Activated T-helper 9 cell treated with anti-CD3 and anti-CD28 coated beads, Interleukin-2, amount 50 U/mL, for 16 hours (primary cell): ENCODE results near the gene EPN3.
A peak's percentile ranks its signal among the peaks of the same experiment; 100 is the strongest.

Experiments used
- DNase-seq: peaks from one replicate; pipeline ENCODE4 v3.0.0-alpha.2; 2020; ENCODE audit warnings: low read depth

EPN3 gene

DNA sequence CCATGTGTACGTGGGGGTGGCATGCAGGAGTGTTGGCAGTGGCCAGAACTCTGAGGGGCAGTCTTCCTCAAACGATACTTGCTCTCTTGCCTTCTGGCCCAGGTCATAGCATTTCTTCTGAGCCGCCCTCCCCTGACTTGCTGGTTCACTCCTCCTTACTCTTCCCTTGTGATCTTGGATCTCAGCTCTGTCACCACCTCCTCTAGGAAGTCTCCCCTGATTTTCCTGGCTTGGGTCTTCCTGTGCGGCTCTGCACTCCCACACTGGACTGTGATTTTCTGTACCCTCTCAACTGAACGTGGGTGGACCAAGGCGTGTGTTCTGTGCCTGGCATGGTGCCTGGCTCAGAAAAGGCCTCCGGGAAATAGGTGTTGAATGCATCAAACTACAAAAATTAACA, 2.9 kb downstream of the EPN3 start:
- no peak for DNase-seq

DNA sequence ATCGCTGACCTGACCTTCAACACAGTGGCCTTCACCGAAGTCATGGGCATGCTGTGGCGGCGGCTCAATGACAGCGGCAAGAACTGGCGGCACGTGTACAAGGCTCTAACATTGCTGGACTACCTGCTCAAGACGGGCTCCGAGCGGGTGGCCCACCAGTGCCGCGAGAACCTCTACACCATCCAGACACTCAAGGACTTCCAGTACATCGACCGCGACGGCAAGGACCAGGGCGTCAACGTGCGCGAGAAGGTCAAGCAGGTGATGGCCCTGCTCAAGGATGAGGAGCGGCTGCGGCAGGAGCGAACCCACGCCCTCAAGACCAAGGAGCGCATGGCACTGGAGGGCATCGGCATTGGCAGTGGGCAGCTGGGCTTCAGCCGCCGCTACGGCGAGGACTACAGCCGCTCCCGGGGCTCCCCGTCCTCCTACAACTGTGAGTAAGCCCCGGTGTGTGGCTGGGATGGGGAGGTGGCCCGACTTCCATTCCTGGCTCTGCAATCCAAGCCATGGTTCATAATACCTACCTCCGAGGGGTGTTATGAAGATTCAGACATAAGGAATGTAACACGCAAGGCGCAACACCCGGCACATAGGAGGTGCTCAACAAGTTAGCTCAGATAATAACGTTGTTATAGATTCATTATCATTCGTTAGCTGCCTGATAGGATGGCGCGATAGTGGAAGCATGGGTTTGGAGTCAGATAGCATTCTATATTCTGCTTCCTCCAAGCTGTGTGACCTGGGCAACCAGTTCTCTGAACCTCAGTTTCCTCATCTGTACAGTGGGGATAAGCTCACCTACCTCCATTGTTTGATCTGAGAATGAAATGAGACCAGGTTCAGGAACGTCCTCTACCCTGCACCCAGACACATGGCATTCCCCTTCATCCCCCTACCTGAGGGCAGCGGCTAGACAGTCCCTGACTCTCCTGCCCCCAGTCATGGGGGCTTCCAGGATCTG, 4.4 kb downstream of the EPN3 start:
- DNase-seq, result no peak

DNA sequence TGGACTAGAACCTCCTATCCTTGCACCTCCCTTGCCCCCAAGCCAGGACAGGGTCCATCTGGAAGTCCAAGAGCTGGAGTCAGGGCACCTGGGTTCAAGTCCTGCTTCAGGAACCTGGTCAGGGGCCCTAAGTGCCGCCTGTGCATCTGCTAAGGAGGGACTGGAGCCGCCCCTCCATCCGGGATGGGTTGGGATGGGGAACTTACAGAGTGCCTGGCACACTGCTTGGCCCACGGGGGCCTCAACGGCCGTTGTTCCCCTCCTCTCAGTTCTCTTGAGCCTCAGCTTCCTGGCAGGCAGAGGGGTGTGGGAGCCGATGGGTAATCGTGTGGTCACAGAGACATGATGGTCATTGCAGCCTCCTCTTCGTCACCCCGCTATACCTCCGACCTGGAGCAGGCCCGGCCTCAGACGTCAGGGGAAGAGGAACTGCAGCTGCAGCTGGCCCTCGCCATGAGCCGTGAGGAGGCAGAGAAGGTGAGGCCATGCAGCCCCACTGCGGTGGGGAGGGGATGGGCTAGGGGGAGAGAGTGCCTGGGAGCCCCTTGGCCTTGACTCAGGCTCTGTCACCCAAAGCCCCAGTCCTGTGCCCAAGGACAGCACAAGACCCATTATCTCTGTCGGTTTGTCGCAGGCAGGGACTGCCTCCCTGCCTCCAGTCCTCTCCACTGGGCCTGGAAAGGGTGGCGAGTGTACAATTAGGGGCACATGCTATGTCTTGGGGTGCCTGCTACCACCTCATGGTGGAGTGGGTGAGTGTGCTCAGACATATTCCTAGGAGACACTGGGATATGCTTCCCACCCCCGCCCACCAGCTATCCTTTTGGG, 5.4 kb downstream of the EPN3 start:
- DNase-seq, result no peak

DNA sequence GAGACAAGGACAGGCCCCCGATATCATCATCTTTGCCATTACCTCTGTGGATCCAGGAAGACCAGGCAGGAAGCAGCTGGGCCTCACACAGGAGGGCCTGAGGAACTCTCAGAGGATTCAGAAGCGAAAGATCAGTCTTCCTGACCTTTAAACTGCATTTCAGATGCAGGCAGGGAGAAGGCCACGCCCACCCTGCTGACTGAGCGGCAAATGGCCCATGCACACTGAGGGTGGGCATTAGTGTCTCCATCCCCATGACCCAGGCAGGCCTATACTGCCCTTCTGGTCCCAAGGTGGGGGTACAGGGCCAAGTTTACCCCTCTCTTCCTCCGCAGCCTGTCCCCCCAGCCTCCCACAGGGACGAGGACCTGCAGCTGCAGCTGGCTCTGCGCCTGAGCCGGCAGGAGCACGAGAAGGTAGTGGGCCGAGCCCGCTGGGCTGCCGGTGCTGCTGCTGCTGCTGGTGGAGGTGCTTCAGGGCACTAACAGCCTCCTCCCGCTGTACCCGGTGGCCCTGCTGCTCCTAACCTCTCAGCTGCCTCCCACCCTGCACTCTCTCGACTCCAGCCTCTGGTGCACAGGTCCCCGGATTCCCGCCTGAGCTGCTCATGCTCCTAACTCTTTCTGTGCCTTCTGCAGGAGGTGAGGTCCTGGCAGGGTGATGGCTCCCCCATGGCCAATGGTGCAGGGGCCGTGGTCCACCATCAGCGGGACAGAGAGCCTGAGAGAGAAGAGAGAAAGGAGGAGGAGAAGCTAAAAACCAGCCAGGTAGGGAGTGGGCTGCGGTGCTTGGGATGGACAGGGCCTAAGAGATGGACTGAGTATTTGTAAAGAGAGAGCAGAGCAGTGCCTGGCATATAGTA, 6.2 kb downstream of the EPN3 start:
- no peak for DNase-seq

- DNase-seq, result no peak
Measured at GRCh38 chr17:50539762-50540559, 7.4 kb downstream of the EPN3 start.

DNA sequence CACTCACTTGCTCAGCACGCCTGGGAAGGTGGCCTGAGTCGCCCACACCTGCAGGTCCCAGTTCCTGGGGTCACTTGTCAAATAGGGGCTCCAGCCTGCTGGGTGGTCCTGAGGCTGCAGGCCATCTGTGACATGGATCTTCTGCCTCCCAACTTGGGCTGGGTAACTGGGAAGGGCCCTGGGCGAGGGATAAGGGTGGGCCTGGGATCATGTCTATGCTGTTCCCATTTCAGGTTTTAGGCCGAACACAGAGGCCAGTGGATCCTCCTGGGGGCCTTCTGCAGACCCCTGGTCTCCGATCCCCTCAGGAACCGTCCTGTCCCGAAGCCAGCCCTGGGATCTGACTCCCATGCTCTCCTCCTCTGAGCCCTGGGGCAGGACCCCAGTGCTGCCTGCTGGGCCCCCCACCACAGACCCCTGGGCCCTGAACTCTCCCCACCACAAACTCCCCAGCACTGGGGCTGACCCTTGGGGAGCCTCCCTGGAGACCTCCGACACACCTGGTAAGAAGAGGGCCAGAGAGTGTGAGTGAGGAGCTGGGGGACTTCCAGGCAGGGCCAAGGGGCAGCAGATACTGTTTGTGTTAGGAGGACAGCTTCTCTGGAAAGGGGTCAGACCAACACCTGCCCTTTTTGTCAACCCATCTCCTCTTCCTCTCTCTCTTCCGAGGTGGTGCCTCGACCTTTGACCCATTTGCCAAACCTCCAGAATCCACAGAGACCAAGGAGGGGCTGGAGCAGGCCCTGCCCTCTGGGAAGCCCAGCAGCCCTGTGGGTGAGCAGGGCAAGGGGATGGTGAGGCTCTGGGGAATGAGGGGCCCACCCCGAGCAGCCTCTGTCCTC, 8.2 kb downstream of the EPN3 start:
- DNase-seq, result no peak

DNA sequence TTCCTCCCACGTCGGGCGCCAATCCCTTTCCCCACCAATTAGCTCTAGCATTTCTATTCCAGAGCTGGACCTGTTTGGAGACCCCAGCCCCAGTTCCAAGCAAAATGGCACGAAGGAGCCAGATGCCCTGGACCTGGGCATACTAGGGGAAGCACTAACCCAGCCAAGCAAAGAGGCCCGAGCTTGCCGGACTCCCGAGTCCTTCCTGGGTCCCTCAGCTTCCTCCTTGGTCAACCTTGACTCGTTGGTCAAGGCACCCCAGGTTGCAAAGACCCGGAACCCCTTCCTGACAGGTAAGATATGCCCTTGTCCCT, 8.8 kb downstream of the EPN3 start:
- no peak for DNase-seq

DNA sequence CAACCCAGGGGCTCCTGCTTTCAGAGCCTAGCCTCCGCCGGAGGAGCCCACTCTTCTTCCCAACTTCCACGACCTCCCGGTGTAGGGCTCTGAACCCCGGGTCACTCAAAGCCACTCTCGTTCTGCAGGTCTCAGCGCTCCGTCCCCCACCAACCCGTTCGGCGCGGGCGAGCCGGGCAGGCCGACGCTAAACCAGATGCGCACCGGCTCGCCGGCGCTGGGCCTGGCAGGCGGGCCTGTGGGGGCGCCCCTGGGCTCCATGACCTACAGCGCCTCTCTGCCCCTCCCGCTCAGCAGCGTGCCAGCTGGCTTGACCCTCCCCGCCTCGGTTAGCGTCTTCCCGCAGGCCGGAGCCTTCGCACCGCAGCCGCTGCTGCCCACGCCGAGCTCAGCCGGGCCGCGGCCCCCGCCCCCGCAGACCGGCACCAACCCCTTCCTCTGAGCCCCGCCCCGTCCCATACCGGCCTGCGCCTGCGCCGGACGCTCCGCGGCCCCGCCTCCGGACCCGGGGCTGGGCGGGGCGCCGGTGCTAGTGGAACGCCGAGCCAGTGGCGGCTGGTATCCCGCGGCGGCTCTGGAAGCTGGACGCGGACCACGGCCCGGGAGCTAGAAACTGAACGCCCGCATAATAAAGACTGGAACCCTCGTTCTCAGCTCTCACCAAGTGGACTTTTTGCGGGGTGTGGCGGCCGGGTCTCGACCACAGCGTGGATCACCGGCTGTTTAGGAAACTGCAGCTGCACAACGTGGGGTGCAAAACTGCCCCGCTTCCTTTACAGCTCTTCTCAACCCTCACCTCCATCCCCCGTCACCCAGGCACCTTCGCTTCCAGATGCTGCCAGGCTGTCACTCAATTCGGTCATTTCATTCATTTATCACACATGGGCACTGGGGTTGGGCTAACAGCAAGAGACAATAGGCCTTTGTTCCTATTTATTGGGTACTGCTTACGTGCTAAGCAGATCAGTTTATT, 9.5 kb downstream of the EPN3 start:
- DNase-seq, result peak; percentile 77

DNA sequence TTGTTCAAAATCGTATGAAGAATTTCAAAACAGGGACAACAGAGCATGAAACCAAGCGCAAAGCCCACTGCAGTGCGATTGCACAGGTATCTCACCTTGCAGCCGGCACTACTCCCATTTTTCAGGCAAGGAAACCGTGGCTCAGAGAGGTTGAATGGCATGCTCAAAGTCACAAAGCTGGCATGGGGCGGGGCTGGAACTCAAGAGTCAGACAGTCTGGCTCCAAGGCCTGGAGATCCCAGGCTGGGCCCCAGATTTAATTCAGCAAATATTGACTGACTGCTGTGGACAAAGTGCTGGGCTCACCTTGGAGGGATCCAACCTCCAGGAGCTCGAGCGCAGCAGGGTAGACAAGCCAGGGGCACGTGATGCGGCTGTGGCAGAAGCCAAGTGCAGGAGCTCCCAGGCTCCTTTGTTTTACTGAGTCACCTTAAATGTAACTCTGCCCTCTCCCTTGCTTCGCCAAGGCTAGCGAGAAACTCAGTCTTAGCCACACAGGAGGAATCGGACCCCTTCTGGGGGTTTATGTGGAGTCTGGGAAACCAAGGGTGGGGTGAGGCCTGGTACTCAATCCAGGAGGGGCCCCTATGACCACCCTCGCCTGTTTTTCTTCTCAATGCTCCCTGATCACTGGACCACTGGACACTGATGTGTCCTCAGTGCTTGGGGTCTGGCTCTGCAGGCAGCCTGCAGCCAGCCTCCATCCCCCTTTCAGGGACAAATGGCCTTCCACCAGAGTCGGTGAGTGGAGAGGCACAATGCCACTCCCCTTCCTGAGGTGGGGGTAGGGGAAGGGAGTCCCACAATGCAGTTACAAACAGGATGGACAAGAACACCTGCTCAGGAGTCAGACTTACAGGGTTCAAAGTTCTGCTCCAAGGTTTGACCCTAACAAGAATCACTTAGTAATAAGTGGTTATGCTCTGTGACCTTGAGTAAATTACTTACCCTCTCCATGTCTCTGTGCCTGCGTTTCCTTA, 10.6 kb downstream of the EPN3 start:
- DNase-seq, result no peak

DNA sequence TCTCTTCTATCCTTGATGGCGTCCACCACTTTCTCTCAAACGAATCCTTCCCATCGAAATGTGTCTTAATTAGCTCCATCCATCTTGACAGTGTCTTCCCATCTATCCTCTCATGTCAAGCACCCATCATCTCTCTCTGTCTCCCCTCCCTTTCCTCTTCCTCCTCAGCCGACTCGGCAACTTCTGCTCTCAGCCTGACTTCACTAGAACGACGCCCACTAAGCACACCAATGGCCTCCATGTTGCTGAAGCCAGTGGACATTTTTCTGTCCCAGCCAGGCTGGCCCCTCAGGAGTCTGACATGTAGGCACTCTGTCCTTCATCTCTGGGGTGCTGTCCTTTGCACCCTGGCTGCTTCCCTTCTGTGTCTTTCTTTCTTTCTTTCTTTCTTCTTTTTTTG, 12.0 kb downstream of the EPN3 start:
- DNase-seq, result no peak

- no peak for DNase-seq
Measured at GRCh38 chr17:50545311-50545710, 12.8 kb downstream of the EPN3 start.

- no peak for DNase-seq
Measured at GRCh38 chr17:50546701-50547034, 14.1 kb downstream of the EPN3 start.

DNA sequence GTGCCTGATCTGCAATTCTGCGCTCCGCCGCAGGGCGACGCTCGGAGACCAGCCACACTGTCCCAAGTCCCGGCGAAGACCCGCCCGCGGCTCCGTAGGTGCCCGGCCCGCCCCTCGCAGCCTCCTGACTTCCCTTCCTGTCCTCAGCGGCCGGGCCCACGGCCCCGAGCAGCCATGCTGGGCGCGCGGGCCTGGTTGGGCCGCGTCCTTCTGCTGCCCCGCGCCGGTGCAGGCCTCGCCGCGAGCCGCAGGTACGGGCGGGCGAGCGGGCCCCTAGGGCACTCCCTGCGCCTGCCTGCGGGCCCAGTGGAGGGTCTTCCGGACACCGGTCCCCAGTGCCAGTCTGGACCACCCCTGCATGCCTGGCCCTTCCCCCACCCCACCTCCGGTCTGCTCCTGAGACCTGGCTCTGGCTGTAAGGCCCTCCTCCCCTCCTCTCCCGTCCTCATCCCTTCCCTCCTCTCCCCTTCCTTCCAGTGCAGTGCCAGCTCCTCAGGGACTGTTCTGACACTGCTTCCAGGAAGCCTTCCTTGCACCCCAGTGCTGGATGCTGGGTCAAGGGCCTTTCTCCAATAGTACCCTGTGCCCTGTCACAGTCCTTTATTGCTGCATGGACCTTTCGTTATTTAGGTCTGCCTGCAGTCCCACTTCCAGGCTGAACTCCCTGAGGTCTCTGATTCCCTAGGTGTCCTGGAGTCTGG, 14.7 kb downstream of the EPN3 start, which contains the start of gene SPATA20:
TSS of gene SPATA20 (plus strand) at position 140 of the 701 bp plus-strand sequence. CDS start at position 175, 35 bp downstream.
- peak; percentile 74 for DNase-seq

DNA sequence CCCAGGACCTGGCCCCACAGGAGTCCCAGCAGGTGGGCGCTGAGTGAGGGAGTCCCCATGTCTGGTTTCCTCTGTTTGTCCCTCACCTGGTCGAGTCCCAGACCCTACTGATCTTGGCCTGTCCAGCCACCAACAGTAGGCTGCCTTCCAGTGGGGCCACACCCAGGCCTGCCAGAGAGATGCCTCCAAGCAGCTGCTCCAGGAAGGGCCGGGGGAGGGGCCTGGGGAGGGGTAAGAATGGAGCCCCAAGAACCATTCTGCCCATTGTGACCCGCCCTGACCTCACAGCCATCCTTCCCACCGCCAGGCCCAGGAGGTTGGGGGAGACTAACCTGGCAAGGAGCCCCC, 15.2 kb downstream of the EPN3 start:
- DNase-seq, result no peak

DNA sequence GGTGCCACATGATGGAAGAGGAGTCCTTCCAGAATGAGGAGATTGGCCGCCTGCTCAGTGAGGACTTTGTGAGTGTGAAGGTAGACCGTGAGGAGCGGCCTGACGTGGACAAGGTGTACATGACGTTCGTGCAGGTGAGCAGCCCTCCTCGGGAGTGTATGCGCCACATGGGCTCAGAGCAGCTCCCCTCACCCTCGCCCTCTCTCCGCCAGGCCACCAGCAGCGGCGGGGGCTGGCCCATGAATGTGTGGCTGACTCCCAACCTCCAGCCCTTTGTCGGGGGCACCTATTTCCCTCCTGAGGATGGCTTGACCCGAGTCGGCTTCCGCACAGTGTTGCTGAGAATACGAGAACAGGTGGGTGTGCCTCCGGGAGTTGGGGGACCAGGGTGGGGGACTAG, 16.3 kb downstream of the EPN3 start:
- no peak for DNase-seq

DNA sequence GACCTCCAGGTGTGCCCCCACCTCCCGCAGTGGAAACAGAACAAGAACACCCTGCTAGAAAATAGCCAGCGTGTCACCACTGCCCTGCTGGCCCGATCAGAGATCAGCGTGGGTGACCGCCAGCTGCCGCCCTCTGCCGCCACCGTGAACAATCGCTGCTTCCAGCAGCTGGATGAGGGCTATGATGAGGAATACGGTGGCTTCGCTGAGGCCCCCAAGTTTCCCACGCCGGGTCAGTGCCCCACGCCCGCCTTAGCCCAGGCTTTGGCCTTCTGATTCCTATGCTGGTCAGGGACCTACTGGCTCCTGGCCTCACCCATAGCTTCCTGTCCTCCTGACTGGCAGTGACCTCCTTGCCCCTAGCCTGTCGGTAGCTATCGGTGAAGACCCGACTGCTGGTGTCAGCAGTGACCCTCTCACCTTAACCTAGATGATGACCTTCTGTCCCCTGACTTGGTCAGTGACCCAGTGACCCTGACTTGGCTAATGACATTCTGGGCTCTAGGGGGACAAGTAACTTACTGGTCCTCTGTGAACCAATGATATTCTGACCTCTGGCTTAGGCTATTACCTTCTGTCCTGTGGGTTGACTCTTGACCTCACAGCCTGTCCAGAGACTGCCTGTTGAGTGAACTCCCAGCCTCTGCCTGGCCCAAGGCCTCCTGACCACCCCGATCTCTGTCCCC, 16.9 kb downstream of the EPN3 start:
- no peak for DNase-seq

GRCh38 chr17:50549969-50550368, 17.4 kb downstream of the EPN3 start:
- no peak for DNase-seq
